Measurements from ENCODE around the gene JPH4.

Gene JPH4

GRCh38 chr14:23572836-23573235, 5.8 kb downstream of the JPH4 start:
- DNase-seq (ENCODE audit: extremely low spot score) = no peak
- POLR2A ChIA-PET = no interaction called here
- no peak for TF ChIP-seq CTCF (IDR thresholded peaks at IDR 0.05; ENCODE audit: control extremely low read depth, extremely low read depth, low read depth, missing control alignments)
- CTCF ChIA-PET = interaction anchor here (0.9 to 3.8 kb wide), 6 partner anchors 9 to 357 kb away, joined by 3 to 19 read pairs (median 7); no protein-coding TSS in a partner anchor

GRCh38 chr14:23572524-23572828, 6.1 kb downstream of the JPH4 start:
- CTCF ChIA-PET = interaction anchor here (0.9 to 3.8 kb wide), 8 partner anchors 9 to 358 kb away, joined by 3 to 19 read pairs (median 4); no protein-coding TSS in a partner anchor
- POLR2A ChIA-PET = interaction anchor here (0.6 kb wide), 1 partner anchor 18 kb away, joined by 4 read pairs; no protein-coding TSS in a partner anchor
- DNase-seq (ENCODE audit: extremely low spot score) = no peak
- TF ChIP-seq CTCF (IDR thresholded peaks at IDR 0.05; ENCODE audit: control extremely low read depth, extremely low read depth, low read depth, missing control alignments) = no peak

GRCh38 chr14:23571701-23572523, 6.7 kb downstream of the JPH4 start:
- ChIA-PET CTCF (interaction anchor here (1.0 to 4.1 kb wide), 8 partner anchors 8 to 358 kb away, joined by 3 to 47 read pairs (median 8); no protein-coding TSS in a partner anchor), POLR2A (interaction anchor here (0.6 kb wide), 1 partner anchor 19 kb away, joined by 4 read pairs; no protein-coding TSS in a partner anchor)
- no peak for DNase-seq (ENCODE audit: extremely low spot score)
- no peak for TF ChIP-seq CTCF (IDR thresholded peaks at IDR 0.05; ENCODE audit: control extremely low read depth, extremely low read depth, low read depth, missing control alignments)

- ChIA-PET POLR2A (no interaction called here), CTCF (interaction anchor here (0.6 to 4.1 kb wide), 7 partner anchors 7 to 552 kb away, joined by 3 to 47 read pairs (median 4); no protein-coding TSS in a partner anchor)
- TF ChIP-seq CTCF (IDR thresholded peaks at IDR 0.05; ENCODE audit: control extremely low read depth, extremely low read depth, low read depth, missing control alignments) = no peak
- no peak for DNase-seq (ENCODE audit: extremely low spot score)
These were observed 7.6 kb downstream of the JPH4 start for GRCh38 chr14:23570806-23571483.

- POLR2A ChIA-PET = interaction anchor here (1.3 kb wide), 1 partner anchor 10 kb away, joined by 3 read pairs; no protein-coding TSS in a partner anchor
- TF ChIP-seq CTCF (IDR thresholded peaks at IDR 0.05; ENCODE audit: control extremely low read depth, extremely low read depth, low read depth, missing control alignments) = no peak
- CTCF ChIA-PET = interaction anchor here (0.7 to 15.7 kb wide), 8 partner anchors 10 to 341 kb away, joined by 3 to 497 read pairs (median 4); no protein-coding TSS in a partner anchor
- no peak for DNase-seq (ENCODE audit: extremely low spot score)
These were observed 9.0 kb downstream of the JPH4 start for GRCh38 chr14:23569443-23570151.

Measured in GM10248 (cell line).